ENCODE results near the gene FMO2.

FMO2 gene

GRCh38 chr1:171258943-171259342, 73.8 kb downstream of the FMO2 start:
- no peak for DNase-seq

All from activated CD8-positive, alpha-beta memory T cell treated with anti-CD3 and anti-CD28 coated beads, Interleukin-2, amount 50 U/mL, for 48 hours (primary cell).